ENCODE measurements around the gene SKI. TPM values are rescaled to one million over a fixed set of nuclear protein-coding genes. Genes with fewer than 3 reads are reported as not detected.

The SKI gene
- total and polyA plus RNA-seq, 2 experiments from 2014 or later: 9.3 to 66.8 TPM

GRCh38 chr1:2179283-2180013 lies 48.7 kb upstream of the SKI start (continued):
- TF ChIP-seq ZNF462 (CRISPR knock-in tag; IDR thresholded peaks at IDR 0.05) (no peak), ZNF114 (CRISPR knock-in tag; IDR thresholded peaks at IDR 0.05) (no peak), STAT1 (IDR thresholded peaks at IDR 0.05; ENCODE audit: unreplicated experiment) (no peak)

GRCh38 chr1:2180297-2181245 lies 47.5 kb upstream of the SKI start:
- Histone ChIP-seq H3K27me3 (ENCODE audit: insufficient read depth) (no peaks in the 10 kb centered on the region), H3K9me2 (ENCODE audit: insufficient read depth) (no peaks in the 10 kb centered on the region), H3K79me2 (replicated peaks; ENCODE audit: insufficient read depth) (no peaks in the 10 kb centered on the region), H3K27ac (ENCODE audit: low read depth) (no peak overlapping the region), H3K4me2 (no peak overlapping the region), H3K36me3 (ENCODE audit: insufficient read depth) (no peaks in the 10 kb centered on the region), H2AFZ (no peak overlapping the region), H3K4me3 (no peak overlapping the region), H4K20me1 (replicated peaks; ENCODE audit: insufficient read depth) (no peaks in the 10 kb centered on the region), H3F3A (replicated peaks; ENCODE audit: low read depth) (no peaks in the 10 kb centered on the region), H3K4me1 (ENCODE audit: insufficient read depth) (no peaks in the 10 kb centered on the region)
- DNase-seq (ENCODE audit: low spot score) (no peak), ATAC-seq (no peak)
- H3K9me3 Mint-ChIP-seq: no peaks in the 10 kb centered on the region
- TF ChIP-seq REST (IDR thresholded peaks at IDR 0.05; ENCODE audit: unreplicated experiment): no peak
- TF ChIP-seq POLR2AphosphoS5 (IDR thresholded peaks at IDR 0.05; ENCODE audit: low read depth): 0 out of 2 replicates have a peak, but pooled peaks have one; percentile 22
- H3K36me3 Mint-ChIP-seq (ENCODE audit: low read depth): peaks cover 26% of the 10 kb centered on the region
- no peak overlapping the region for H3K4me3 Mint-ChIP-seq
- H3K27me3 Mint-ChIP-seq (ENCODE audit: insufficient read depth, low read depth, poor library complexity): peaks cover 25% of the 10 kb centered on the region
- no peaks in the 10 kb centered on the region for H3K4me1 Mint-ChIP-seq
- no peak overlapping the region for H3K27ac Mint-ChIP-seq

Data from GM23338 (cell line).